ENCODE results near the gene LUC7L. TPM values are rescaled to one million over a fixed set of nuclear protein-coding genes. Genes with fewer than 3 reads are reported as not detected.
"Not testable (repeated sequence)": the region's sequence is repeated elsewhere in the genome, so short reads cannot be mapped to it uniquely, and the experiment has no call there.

Gene LUC7L
- total RNA-seq, 1 donor from 2014 or later, result 231 TPM

- TF ChIP-seq, protein P1, sequence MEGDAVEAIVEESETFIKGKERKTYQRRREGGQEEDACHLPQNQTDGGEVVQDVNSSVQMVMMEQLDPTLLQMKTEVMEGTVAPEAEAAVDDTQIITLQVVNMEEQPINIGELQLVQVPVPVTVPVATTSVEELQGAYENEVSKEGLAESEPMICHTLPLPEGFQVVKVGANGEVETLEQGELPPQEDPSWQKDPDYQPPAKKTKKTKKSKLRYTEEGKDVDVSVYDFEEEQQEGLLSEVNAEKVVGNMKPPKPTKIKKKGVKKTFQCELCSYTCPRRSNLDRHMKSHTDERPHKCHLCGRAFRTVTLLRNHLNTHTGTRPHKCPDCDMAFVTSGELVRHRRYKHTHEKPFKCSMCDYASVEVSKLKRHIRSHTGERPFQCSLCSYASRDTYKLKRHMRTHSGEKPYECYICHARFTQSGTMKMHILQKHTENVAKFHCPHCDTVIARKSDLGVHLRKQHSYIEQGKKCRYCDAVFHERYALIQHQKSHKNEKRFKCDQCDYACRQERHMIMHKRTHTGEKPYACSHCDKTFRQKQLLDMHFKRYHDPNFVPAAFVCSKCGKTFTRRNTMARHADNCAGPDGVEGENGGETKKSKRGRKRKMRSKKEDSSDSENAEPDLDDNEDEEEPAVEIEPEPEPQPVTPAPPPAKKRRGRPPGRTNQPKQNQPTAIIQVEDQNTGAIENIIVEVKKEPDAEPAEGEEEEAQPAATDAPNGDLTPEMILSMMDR (IDR thresholded peaks at IDR 0.05), result no peak
- TF ChIP-seq EZH2phosphoT487 (IDR thresholded peaks at IDR 0.05) (no peak), EZH2 (IDR thresholded peaks at IDR 0.05) (no peak)
- H3K27ac Mint-ChIP-seq, result no peak overlapping the region
- no peak overlapping the region for H2AFZ ChIP-seq (replicated peaks)
- H3K79me2 ChIP-seq (ENCODE audit: low read depth), result no peaks in the 10 kb centered on the region
- no peak overlapping the region for H3K9ac ChIP-seq
- no peak overlapping the region for H3K4me2 ChIP-seq
- H3K36me3 ChIP-seq, result no peaks in the 10 kb centered on the region
- H3K4me1 ChIP-seq, result peaks cover 7% of the 10 kb centered on the region
- no peak for DNase-seq (ENCODE audit: low spot score)
- no peak overlapping the region for H3K27ac ChIP-seq
- H3K27me3 Mint-ChIP-seq (ENCODE audit: insufficient read depth, low read depth), result peaks cover 51% of the 10 kb centered on the region
- H3K36me3 Mint-ChIP-seq, result peaks cover 2% of the 10 kb centered on the region
- no peak overlapping the region for H3K4me3 ChIP-seq
- peaks cover 85% of the 10 kb centered on the region for H3K27me3 ChIP-seq
- H3K9me3 Mint-ChIP-seq, result peaks cover 6% of the 10 kb centered on the region
- no peaks in the 10 kb centered on the region for H3K9me3 ChIP-seq (ENCODE audit: low read depth)
- H4K20me1 ChIP-seq (ENCODE audit: low read depth), result no peaks in the 10 kb centered on the region
- peaks cover 6% of the 10 kb centered on the region for H3K4me1 Mint-ChIP-seq
- H3K4me3 Mint-ChIP-seq, result no peak overlapping the region
- H3F3A ChIP-seq (ENCODE audit: low read depth), result peaks cover 5% of the 10 kb centered on the region
Observed at GRCh38 chr16:159136-159849, 70.0 kb downstream of the LUC7L start.

GRCh38 chr16:155031-155398, 74.2 kb downstream of the LUC7L start:
- TF ChIP-seq EZH2phosphoT487 (IDR thresholded peaks at IDR 0.05), result no peak
- TF ChIP-seq, protein P1 (IDR thresholded peaks at IDR 0.05), result no peak
- TF ChIP-seq EZH2 (IDR thresholded peaks at IDR 0.05), result peak; percentile 21
- H3K4me3 ChIP-seq, result peak overlapping the region; percentile 57
- no peaks in the 10 kb centered on the region for H3K9me3 ChIP-seq (ENCODE audit: low read depth)
- H4K20me1 ChIP-seq (ENCODE audit: low read depth), result no peaks in the 10 kb centered on the region
- DNase-seq (ENCODE audit: low spot score), result no peak
- peaks cover 7% of the 10 kb centered on the region for H3K4me1 ChIP-seq
- peak overlapping the region; percentile 90 for H3K4me2 ChIP-seq
- H3K4me1 Mint-ChIP-seq, result peaks cover 6% of the 10 kb centered on the region
- H3K79me2 ChIP-seq (ENCODE audit: low read depth), result no peaks in the 10 kb centered on the region
- no peak overlapping the region for H3K27ac ChIP-seq
- H3K4me3 Mint-ChIP-seq, result peak overlapping the region; percentile 86
- no peak overlapping the region for H3K9ac ChIP-seq
- H3K27me3 Mint-ChIP-seq (ENCODE audit: insufficient read depth, low read depth), result peaks cover 54% of the 10 kb centered on the region
- H2AFZ ChIP-seq (replicated peaks), result no peak overlapping the region
- peaks cover 89% of the 10 kb centered on the region for H3K27me3 ChIP-seq
- H3K27ac Mint-ChIP-seq, result no peak overlapping the region
- no peaks in the 10 kb centered on the region for H3K36me3 ChIP-seq
- H3K9me3 Mint-ChIP-seq, result peaks cover 6% of the 10 kb centered on the region
- peaks cover 11% of the 10 kb centered on the region for H3F3A ChIP-seq (ENCODE audit: low read depth)
- H3K36me3 Mint-ChIP-seq, result peaks cover 2% of the 10 kb centered on the region

- H3K27me3 Mint-ChIP-seq (ENCODE audit: insufficient read depth, low read depth), result peaks cover 55% of the 10 kb centered on the region
- Histone ChIP-seq H3K36me3 (no peaks in the 10 kb centered on the region), H3K27me3 (peaks cover 91% of the 10 kb centered on the region), H3F3A (ENCODE audit: low read depth) (peaks cover 11% of the 10 kb centered on the region), H3K9ac (no peak overlapping the region), H2AFZ (replicated peaks) (peak overlapping the region; percentile 94), H3K4me3 (peak overlapping the region; percentile 57), H3K9me3 (ENCODE audit: low read depth) (no peaks in the 10 kb centered on the region), H3K79me2 (ENCODE audit: low read depth) (no peaks in the 10 kb centered on the region), H3K27ac (no peak overlapping the region), H4K20me1 (ENCODE audit: low read depth) (no peaks in the 10 kb centered on the region), H3K4me1 (peaks cover 7% of the 10 kb centered on the region), H3K4me2 (peak overlapping the region; percentile 90)
- peaks cover 6% of the 10 kb centered on the region for H3K9me3 Mint-ChIP-seq
- H3K27ac Mint-ChIP-seq, result peak overlapping the region; percentile 48
- peak; percentile 66 for TF ChIP-seq EZH2phosphoT487 (IDR thresholded peaks at IDR 0.05)
- TF ChIP-seq, protein P1 (IDR thresholded peaks at IDR 0.05), result no peak
- peak; percentile 78 for TF ChIP-seq EZH2 (IDR thresholded peaks at IDR 0.05)
- H3K36me3 Mint-ChIP-seq, result peaks cover 2% of the 10 kb centered on the region
- DNase-seq (ENCODE audit: low spot score), result peak; percentile 71
- H3K4me3 Mint-ChIP-seq, result peak overlapping the region; percentile 86
- H3K4me1 Mint-ChIP-seq, result peaks cover 7% of the 10 kb centered on the region
Observed at GRCh38 chr16:154217-155030, 74.8 kb downstream of the LUC7L start.

GRCh38 chr16:153550-154216, 75.6 kb downstream of the LUC7L start:
- not testable (repeated sequence) for H3K4me1 ChIP-seq; H3K4me2 ChIP-seq; H2AFZ ChIP-seq (replicated peaks); H3K9me3 Mint-ChIP-seq; H3K4me1 Mint-ChIP-seq; H3K27ac ChIP-seq; H3K4me3 ChIP-seq; H4K20me1 ChIP-seq (ENCODE audit: low read depth); H3K79me2 ChIP-seq (ENCODE audit: low read depth); H3K36me3 ChIP-seq; H3K36me3 Mint-ChIP-seq; H3K9me3 ChIP-seq (ENCODE audit: low read depth); H3K4me3 Mint-ChIP-seq; H3K9ac ChIP-seq; DNase-seq (ENCODE audit: low spot score); H3K27ac Mint-ChIP-seq
- Histone ChIP-seq H3K27me3 (peaks cover 91% of the 10 kb centered on the region), H3F3A (ENCODE audit: low read depth) (peaks cover 11% of the 10 kb centered on the region)
- peaks cover 59% of the 10 kb centered on the region for H3K27me3 Mint-ChIP-seq (ENCODE audit: insufficient read depth, low read depth)

GRCh38 chr16:153129-153521, 76.1 kb downstream of the LUC7L start:
- not testable (repeated sequence) for H3K4me1 ChIP-seq; H3K79me2 ChIP-seq (ENCODE audit: low read depth); H3K9ac ChIP-seq; H3K36me3 Mint-ChIP-seq; H3K27ac Mint-ChIP-seq; H3K9me3 ChIP-seq (ENCODE audit: low read depth); H3K4me3 ChIP-seq; H3K4me2 ChIP-seq; H2AFZ ChIP-seq (replicated peaks); H4K20me1 ChIP-seq (ENCODE audit: low read depth); H3K4me1 Mint-ChIP-seq; H3K36me3 ChIP-seq; H3K27ac ChIP-seq; H3K9me3 Mint-ChIP-seq; DNase-seq (ENCODE audit: low spot score)
- peaks cover 11% of the 10 kb centered on the region for H3F3A ChIP-seq (ENCODE audit: low read depth)
- H3K27me3 Mint-ChIP-seq (ENCODE audit: insufficient read depth, low read depth), result peaks cover 60% of the 10 kb centered on the region
- H3K4me3 Mint-ChIP-seq, result peak overlapping the region; percentile 59
- H3K27me3 ChIP-seq, result peaks cover 91% of the 10 kb centered on the region
